ENCODE measurements around the gene HCAR3. TPM values are rescaled to one million over a fixed set of nuclear protein-coding genes. Genes with fewer than 3 reads are reported as not detected.
"Not testable (repeated sequence)": the region's sequence is repeated elsewhere in the genome, so short reads cannot be mapped to it uniquely, and the experiment has no call there.

Gene HCAR3
- total RNA-seq, 1 experiment from 2014 or later, result 0.22 TPM

DNA sequence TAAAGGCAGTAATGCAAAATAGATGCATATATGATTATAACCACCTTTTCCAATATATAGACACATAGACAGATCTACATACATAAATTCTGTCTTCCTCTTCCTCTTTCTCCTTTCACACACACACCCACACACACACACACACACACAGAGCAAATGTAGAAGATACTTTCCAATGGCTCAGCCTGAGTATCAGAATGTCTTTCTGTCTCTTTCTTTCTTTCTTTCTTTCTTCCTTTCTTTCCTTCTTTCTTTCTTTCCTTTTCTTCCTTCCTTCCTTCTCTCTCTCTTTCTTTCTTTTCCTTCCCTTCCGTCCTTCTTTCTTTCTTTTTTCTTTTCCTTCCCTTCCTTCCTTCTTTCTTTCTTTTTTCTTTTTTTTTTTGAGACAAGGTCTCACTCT, 5.3 kb downstream of the HCAR3 start:
- H3K9ac ChIP-seq (ENCODE audit: low read length); H3K27me3 ChIP-seq (ENCODE audit: low read length); H3K9me3 ChIP-seq (ENCODE audit: low read length); H3K4me2 ChIP-seq (ENCODE audit: low read depth, low read length, poor library complexity, severe bottlenecking); H3K4me3 ChIP-seq (ENCODE audit: low read length); H4K20me1 ChIP-seq (ENCODE audit: insufficient read depth, low read depth, low read length); H3K9me2 ChIP-seq (replicated peaks; ENCODE audit: insufficient read depth, low read length); H3K4me1 ChIP-seq (ENCODE audit: low read length); H3K36me3 ChIP-seq (ENCODE audit: insufficient read depth, low read length); H2AFZ ChIP-seq (ENCODE audit: low read length); H3K79me2 ChIP-seq (ENCODE audit: low read length); H3K27ac ChIP-seq (ENCODE audit: low read length): not testable (repeated sequence)
- peak; percentile 72 for DNase-seq

DNA sequence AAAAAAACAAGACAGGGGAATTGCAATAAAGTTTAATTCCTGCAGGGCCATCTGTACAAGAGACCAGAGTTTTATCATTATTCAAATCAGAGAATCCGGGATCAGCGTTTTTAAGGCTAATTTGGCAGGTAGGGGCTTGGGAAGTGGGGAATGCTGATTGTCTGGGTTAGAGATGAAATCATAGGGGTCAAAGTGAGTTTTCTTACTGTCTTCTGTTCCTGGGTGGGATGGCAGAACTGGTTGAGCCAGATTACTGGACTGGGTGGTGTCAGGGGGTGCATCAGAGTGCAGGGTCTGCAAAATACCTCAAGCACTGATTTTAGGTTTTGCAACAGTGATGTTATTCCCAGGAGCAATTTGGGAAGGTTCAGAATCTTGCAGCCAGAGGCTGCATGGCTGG, 6.3 kb downstream of the HCAR3 start:
- not testable (repeated sequence) for H4K20me1 ChIP-seq (ENCODE audit: insufficient read depth, low read depth, low read length); H2AFZ ChIP-seq (ENCODE audit: low read length); H3K4me3 ChIP-seq (ENCODE audit: low read length)

GRCh38 chr12:122709287-122709686, 7.3 kb downstream of the HCAR3 start:
- H3K4me2 ChIP-seq (ENCODE audit: low read depth, low read length, poor library complexity, severe bottlenecking), result not testable (repeated sequence)

More for the DNA sequence above, 6.3 kb downstream of the HCAR3 start:
- not testable (repeated sequence) for H3K36me3 ChIP-seq (ENCODE audit: insufficient read depth, low read length); H3K9me2 ChIP-seq (replicated peaks; ENCODE audit: insufficient read depth, low read length); H3K4me2 ChIP-seq (ENCODE audit: low read depth, low read length, poor library complexity, severe bottlenecking); H3K27ac ChIP-seq (ENCODE audit: low read length); H3K27me3 ChIP-seq (ENCODE audit: low read length); H3K4me1 ChIP-seq (ENCODE audit: low read length); DNase-seq; H3K9ac ChIP-seq (ENCODE audit: low read length); H3K9me3 ChIP-seq (ENCODE audit: low read length); H3K79me2 ChIP-seq (ENCODE audit: low read length)

DNA sequence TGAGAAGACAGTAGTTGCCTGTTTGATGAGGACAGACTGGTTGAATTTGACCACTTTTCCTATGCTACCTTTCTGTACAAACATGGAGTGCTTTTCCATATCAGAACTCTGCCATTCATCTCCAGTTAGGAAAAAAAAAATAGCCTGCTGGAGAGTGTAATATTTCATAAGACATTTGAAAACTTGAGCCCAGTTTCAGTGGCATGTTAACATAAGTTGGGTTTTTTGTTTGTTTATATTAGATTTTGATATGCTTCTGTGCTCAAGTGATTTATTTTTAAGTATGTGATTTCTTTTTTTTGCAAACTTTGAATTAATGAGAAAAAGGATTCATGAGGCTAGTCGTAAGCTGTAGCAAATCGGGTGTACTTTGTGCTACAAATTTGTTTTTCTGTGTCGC, 12.8 kb downstream of the HCAR3 start:
- H3K79me2 ChIP-seq (ENCODE audit: low read length); DNase-seq; H3K4me1 ChIP-seq (ENCODE audit: low read length); H4K20me1 ChIP-seq (ENCODE audit: insufficient read depth, low read depth, low read length); H3K9me3 ChIP-seq (ENCODE audit: low read length); H3K4me3 ChIP-seq (ENCODE audit: low read length); H3K27me3 ChIP-seq (ENCODE audit: low read length); H3K9me2 ChIP-seq (replicated peaks; ENCODE audit: insufficient read depth, low read length); H3K27ac ChIP-seq (ENCODE audit: low read length); H3K36me3 ChIP-seq (ENCODE audit: insufficient read depth, low read length); H3K9ac ChIP-seq (ENCODE audit: low read length); H2AFZ ChIP-seq (ENCODE audit: low read length); H3K4me2 ChIP-seq (ENCODE audit: low read depth, low read length, poor library complexity, severe bottlenecking): not testable (repeated sequence)

More at GRCh38 chr12:122709287-122709686, 7.3 kb downstream of the HCAR3 start:
- not testable (repeated sequence) for H3K9me2 ChIP-seq (replicated peaks; ENCODE audit: insufficient read depth, low read length); H3K9me3 ChIP-seq (ENCODE audit: low read length); H4K20me1 ChIP-seq (ENCODE audit: insufficient read depth, low read depth, low read length); H3K36me3 ChIP-seq (ENCODE audit: insufficient read depth, low read length); H3K79me2 ChIP-seq (ENCODE audit: low read length); H3K4me1 ChIP-seq (ENCODE audit: low read length); H3K27me3 ChIP-seq (ENCODE audit: low read length); H2AFZ ChIP-seq (ENCODE audit: low read length); DNase-seq; H3K4me3 ChIP-seq (ENCODE audit: low read length); H3K9ac ChIP-seq (ENCODE audit: low read length); H3K27ac ChIP-seq (ENCODE audit: low read length)

DNA sequence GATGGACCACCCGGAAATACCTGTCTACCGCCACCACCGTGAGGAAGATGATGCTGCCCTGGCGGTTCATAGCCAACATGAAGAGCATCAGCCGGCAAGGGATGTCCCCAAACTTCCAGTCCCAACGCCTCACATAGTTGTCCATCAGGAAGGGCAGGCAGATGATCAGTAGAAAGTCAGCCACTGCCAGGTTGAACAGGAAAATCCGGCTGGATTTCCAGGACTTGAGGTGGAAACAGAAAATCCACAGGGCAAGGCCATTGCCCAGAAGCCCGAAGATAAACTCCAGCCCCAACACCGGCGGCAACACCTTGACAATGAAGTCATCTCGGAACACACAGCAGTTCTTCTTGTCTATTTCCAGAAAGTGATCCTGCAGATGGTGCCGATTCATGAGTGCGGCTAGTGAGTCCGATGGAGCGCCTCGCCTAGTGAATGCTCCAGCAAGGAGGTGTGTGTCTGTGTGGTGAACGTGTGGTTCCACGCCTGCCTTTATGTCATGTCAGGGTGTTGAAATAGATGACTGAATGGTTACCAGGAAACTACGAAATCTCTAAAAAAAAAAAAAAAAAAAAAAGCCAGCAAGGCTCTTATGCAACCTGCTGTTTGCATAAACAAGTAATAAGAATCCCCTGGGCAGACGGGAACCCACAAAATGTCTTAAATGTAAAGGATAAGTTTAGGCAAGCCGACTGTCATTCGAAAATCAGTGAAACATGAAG, 13.6 kb downstream of the HCAR3 start, which contains the start of gene HCAR2:
Gene HCAR2, minus strand, starts transcription at position 468 of the 722 bp plus-strand sequence. Its CDS starts 74 bp downstream, at position 394.
- H3K9me3 ChIP-seq (ENCODE audit: low read length); H2AFZ ChIP-seq (ENCODE audit: low read length); H3K4me2 ChIP-seq (ENCODE audit: low read depth, low read length, poor library complexity, severe bottlenecking); H3K27ac ChIP-seq (ENCODE audit: low read length); H3K36me3 ChIP-seq (ENCODE audit: insufficient read depth, low read length); H4K20me1 ChIP-seq (ENCODE audit: insufficient read depth, low read depth, low read length); H3K4me1 ChIP-seq (ENCODE audit: low read length); H3K27me3 ChIP-seq (ENCODE audit: low read length); H3K79me2 ChIP-seq (ENCODE audit: low read length); H3K9me2 ChIP-seq (replicated peaks; ENCODE audit: insufficient read depth, low read length); H3K9ac ChIP-seq (ENCODE audit: low read length); H3K4me3 ChIP-seq (ENCODE audit: low read length): not testable (repeated sequence)
- peak; percentile 61 for DNase-seq

GRCh38 chr12:122701481-122701880, 15.1 kb downstream of the HCAR3 start:
- H4K20me1 ChIP-seq (ENCODE audit: insufficient read depth, low read depth, low read length); H3K36me3 ChIP-seq (ENCODE audit: insufficient read depth, low read length); H3K27ac ChIP-seq (ENCODE audit: low read length); H3K27me3 ChIP-seq (ENCODE audit: low read length); H3K9me2 ChIP-seq (replicated peaks; ENCODE audit: insufficient read depth, low read length); H3K9me3 ChIP-seq (ENCODE audit: low read length); H3K9ac ChIP-seq (ENCODE audit: low read length); H2AFZ ChIP-seq (ENCODE audit: low read length); H3K4me2 ChIP-seq (ENCODE audit: low read depth, low read length, poor library complexity, severe bottlenecking); DNase-seq; H3K4me1 ChIP-seq (ENCODE audit: low read length); H3K4me3 ChIP-seq (ENCODE audit: low read length); H3K79me2 ChIP-seq (ENCODE audit: low read length): not testable (repeated sequence)

GRCh38 chr12:122700038-122700710, 16.4 kb downstream of the HCAR3 start:
- not testable (repeated sequence) for H3K4me1 ChIP-seq (ENCODE audit: low read length); H3K9me2 ChIP-seq (replicated peaks; ENCODE audit: insufficient read depth, low read length); DNase-seq; H2AFZ ChIP-seq (ENCODE audit: low read length); H3K9ac ChIP-seq (ENCODE audit: low read length); H4K20me1 ChIP-seq (ENCODE audit: insufficient read depth, low read depth, low read length); H3K27me3 ChIP-seq (ENCODE audit: low read length); H3K9me3 ChIP-seq (ENCODE audit: low read length); H3K79me2 ChIP-seq (ENCODE audit: low read length); H3K27ac ChIP-seq (ENCODE audit: low read length); H3K4me3 ChIP-seq (ENCODE audit: low read length); H3K4me2 ChIP-seq (ENCODE audit: low read depth, low read length, poor library complexity, severe bottlenecking); H3K36me3 ChIP-seq (ENCODE audit: insufficient read depth, low read length)

DNA sequence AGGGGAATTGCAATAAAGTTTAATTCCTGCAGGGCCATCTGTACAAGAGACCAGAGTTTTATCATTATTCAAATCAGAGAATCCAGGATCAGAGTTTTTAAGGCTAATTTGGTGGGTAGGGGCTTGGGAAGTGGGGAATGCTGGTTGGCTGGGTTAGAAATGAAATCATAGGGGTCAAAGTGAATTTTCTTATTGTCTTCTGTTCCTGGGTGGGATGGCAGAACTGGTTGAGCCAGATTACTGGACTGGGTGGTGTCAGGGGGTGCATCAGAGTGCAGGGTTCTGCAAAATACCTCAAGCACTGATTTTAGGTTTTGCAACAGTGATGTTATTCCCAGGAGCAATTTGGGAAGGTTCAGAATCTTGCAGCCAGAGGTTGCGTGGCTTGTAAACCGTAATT, 19.7 kb downstream of the HCAR3 start:
- DNase-seq; H3K4me2 ChIP-seq (ENCODE audit: low read depth, low read length, poor library complexity, severe bottlenecking); H3K9me3 ChIP-seq (ENCODE audit: low read length); H3K9me2 ChIP-seq (replicated peaks; ENCODE audit: insufficient read depth, low read length); H3K27ac ChIP-seq (ENCODE audit: low read length); H3K9ac ChIP-seq (ENCODE audit: low read length); H3K79me2 ChIP-seq (ENCODE audit: low read length); H3K4me1 ChIP-seq (ENCODE audit: low read length); H3K36me3 ChIP-seq (ENCODE audit: insufficient read depth, low read length); H4K20me1 ChIP-seq (ENCODE audit: insufficient read depth, low read depth, low read length); H2AFZ ChIP-seq (ENCODE audit: low read length); H3K4me3 ChIP-seq (ENCODE audit: low read length); H3K27me3 ChIP-seq (ENCODE audit: low read length): not testable (repeated sequence)
